H9 (cell line): Measurements from ENCODE around the gene CADPS. TPM values are rescaled to one million over a fixed set of nuclear protein-coding genes. Genes with fewer than 3 reads are reported as not detected.

Source experiments
- DNase-seq: peaks from one replicate; pipeline ENCODE4 v3.0.0-alpha.2; 2017
- H2AFZ ChIP-seq: one replicate; pipeline ENCODE4 v1.6.1; 2013; ENCODE audit warnings: mild to moderate bottlenecking, low read length, control low read depth, moderate library complexity
- H2AK5ac ChIP-seq: 2 replicates; pipeline ENCODE4 v1.6.1; 2013; ENCODE audit warnings: low read length, control low read depth, mixed read lengths; ENCODE audit not compliant: insufficient read length
- H2BK120ac ChIP-seq: one replicate; pipeline ENCODE4 v1.6.1; 2013; ENCODE audit warnings: low read depth, mild to moderate bottlenecking, low read length, control low read depth, inconsistent platforms; ENCODE audit not compliant: poor library complexity, severe bottlenecking
- H2BK12ac ChIP-seq: 2 replicates; pipeline ENCODE4 v1.6.1; 2013; ENCODE audit warnings: low read length, control low read depth, mixed read lengths, low read depth; ENCODE audit not compliant: insufficient read length
- H2BK15ac ChIP-seq: 2 replicates; pipeline ENCODE4 v1.6.1; 2013; ENCODE audit warnings: low read depth, low read length, control low read depth
- H2BK20ac ChIP-seq: one replicate; pipeline ENCODE4 v1.6.1; 2013; ENCODE audit warnings: low read depth, mild to moderate bottlenecking, low read length, control low read depth, inconsistent platforms; ENCODE audit not compliant: poor library complexity, severe bottlenecking
- H2BK5ac ChIP-seq: 2 replicates; pipeline ENCODE4 v1.6.1; 2013; ENCODE audit warnings: low read length, control low read depth, mixed read lengths; ENCODE audit not compliant: insufficient read length
- H3K14ac ChIP-seq: 2 replicates; pipeline ENCODE4 v1.6.1; 2013; ENCODE audit warnings: low read length, control low read depth; ENCODE audit not compliant: insufficient read depth
- H3K18ac ChIP-seq: 2 replicates; pipeline ENCODE4 v1.6.1; 2013; ENCODE audit warnings: low read depth, mild to moderate bottlenecking, mixed read lengths, low read length, control low read depth; ENCODE audit not compliant: insufficient read length
- H3K23ac ChIP-seq: 2 replicates; pipeline ENCODE4 v1.6.1; 2013; ENCODE audit warnings: low read length, control low read depth, mixed read lengths, low read depth; ENCODE audit not compliant: insufficient read length
- H3K23me2 ChIP-seq: 2 replicates; pipeline ENCODE4 v1.6.1; 2013; ENCODE audit warnings: low read depth, mild to moderate bottlenecking, mixed read lengths, low read length, control low read depth; ENCODE audit not compliant: insufficient read length, poor library complexity, severe bottlenecking
- H3K27ac ChIP-seq: 2 replicates; pipeline ENCODE4 v1.5.1; 2013; ENCODE audit warnings: low read length, control low read depth, mixed read lengths, low read depth; ENCODE audit not compliant: insufficient read length
- H3K27me3 ChIP-seq: 2 replicates; pipeline ENCODE4 v1.6.1; 2013; ENCODE audit warnings: low read length, control low read depth, inconsistent platforms; ENCODE audit not compliant: insufficient read depth
- H3K4ac ChIP-seq: 2 replicates; pipeline ENCODE4 v1.6.1; 2013; ENCODE audit warnings: low read depth, mild to moderate bottlenecking, control low read depth, inconsistent platforms, low read length, moderate library complexity
- H3K4me1 ChIP-seq: 2 replicates; pipeline ENCODE4 v1.6.1; 2013; ENCODE audit warnings: low read length, control low read depth, inconsistent platforms; ENCODE audit not compliant: insufficient read depth
- H3K4me2 ChIP-seq: 2 replicates; pipeline ENCODE4 v1.6.1; 2013; ENCODE audit warnings: low read length, control low read depth, mixed read lengths; ENCODE audit not compliant: insufficient read length, insufficient read depth
- H3K56ac ChIP-seq: 2 replicates; pipeline ENCODE4 v1.6.1; 2013; ENCODE audit warnings: low read depth, mild to moderate bottlenecking, mixed read lengths, low read length, control low read depth; ENCODE audit not compliant: insufficient read length
- H3K79me1 ChIP-seq: 2 replicates; pipeline ENCODE4 v1.6.1; 2013; ENCODE audit warnings: low read depth, mild to moderate bottlenecking, moderate library complexity, low read length, control low read depth, inconsistent platforms; ENCODE audit not compliant: insufficient read depth, poor library complexity, severe bottlenecking
- H3K79me2 ChIP-seq: 2 replicates; pipeline ENCODE4 v1.6.1; 2013; ENCODE audit warnings: low read length, control low read depth, inconsistent platforms; ENCODE audit not compliant: insufficient read depth
- H3K9ac ChIP-seq: 2 replicates; pipeline ENCODE4 v1.6.1; 2013; ENCODE audit warnings: low read length, control low read depth, mixed read lengths; ENCODE audit not compliant: insufficient read length; ENCODE audit errors: extremely low read depth
- H3K9me3 ChIP-seq: one replicate; pipeline ENCODE4 v1.6.1; 2013; ENCODE audit warnings: low read depth, low read length, inconsistent platforms; ENCODE audit not compliant: control insufficient read depth
- H3T11ph ChIP-seq: one replicate; pipeline ENCODE4 v1.6.1; 2013; ENCODE audit warnings: mild to moderate bottlenecking, low read length, control low read depth, inconsistent platforms
- H4K20me1 ChIP-seq: one replicate; pipeline ENCODE4 v1.6.1; 2013; ENCODE audit not compliant: control insufficient read depth, insufficient read length, insufficient read depth
- H4K5ac ChIP-seq: 2 replicates; pipeline ENCODE4 v1.6.1; 2013; ENCODE audit warnings: low read depth, mild to moderate bottlenecking, mixed read lengths, low read length, control low read depth; ENCODE audit not compliant: insufficient read length
- H4K8ac ChIP-seq: replicated peaks from 2 replicates; pipeline ENCODE4 v1.6.1; 2013; ENCODE audit warnings: low read length, control low read depth, mixed read lengths, low read depth; ENCODE audit not compliant: insufficient read length
- H4K91ac ChIP-seq: 2 replicates; pipeline ENCODE4 v1.6.1; 2013; ENCODE audit warnings: low read depth, mild to moderate bottlenecking, moderate library complexity, mixed read lengths, low read length, control low read depth; ENCODE audit not compliant: insufficient read length
- H3K27ac Mint-ChIP-seq, 3 experiments: 2 replicates in 2 of 3; 3 replicates in 1 of 3; pipeline ENCODE4 v1.8.0; 2020 to 2021; ENCODE audit warnings: mixed read lengths in 3 of 3, mild to moderate bottlenecking in 1 of 3, moderate library complexity in 1 of 3
- H3K27me3 Mint-ChIP-seq: 2 replicates; pipeline ENCODE4 v1.8.0; 2021; ENCODE audit warnings: low read depth, mild to moderate bottlenecking, moderate library complexity, mixed read lengths
- H3K36me3 Mint-ChIP-seq, 3 experiments: 2 replicates in 2 of 3; 3 replicates in 1 of 3; pipeline ENCODE4 v1.8.0; 2020 to 2021; ENCODE audit warnings: low read depth in 3 of 3, mixed read lengths in 3 of 3; ENCODE audit not compliant: insufficient read depth in 1 of 3
- H3K4me1 Mint-ChIP-seq, 2 experiments: 2 replicates each; pipeline ENCODE4 v1.8.0; 2020; ENCODE audit warnings: mixed read lengths in 2 of 2
- H3K4me3 Mint-ChIP-seq, 2 experiments: 2 replicates in 1 of 2; 3 replicates in 1 of 2; pipeline ENCODE4 v1.8.0; 2020 to 2021; ENCODE audit warnings: mild to moderate bottlenecking in 2 of 2, mixed read lengths in 2 of 2, moderate library complexity in 1 of 2
- H3K9me3 Mint-ChIP-seq, 2 experiments: 2 replicates in 1 of 2; 3 replicates in 1 of 2; pipeline ENCODE4 v1.8.0; 2020; ENCODE audit warnings: mild to moderate bottlenecking in 2 of 2, mixed read lengths in 2 of 2, moderate library complexity in 1 of 2
- CTCF ChIP-seq: fragments of 200-600 bp; sonication (generic); conservative IDR thresholded peaks from 3 replicates; pipeline ENCODE4 v1.8.0; 2021; ENCODE audit warnings: antibody characterized with exemption, mild to moderate bottlenecking
- WGBS: extraction: QIAGEN DNeasy Blood & Tissue Kit; methylation state at CpG from one replicate; pipeline ENCODE4 v1.1.7; 2013; ENCODE audit warnings: missing lambda C conversion rate, low lambda C conversion rate, mixed read lengths; ENCODE audit not compliant: insufficient read length; ENCODE audit errors: extremely low coverage; 5-methylcytosine and 5-hydroxymethylcytosine counted together
- total RNA-seq: library from RNA; stranded (reverse); gene quantifications from 2 replicates; pipeline ENCODE4 v1.2.1, GENCODE V29; 2021

The CADPS gene
- total RNA-seq, 1 experiment from 2014 or later = 6.6 TPM

DNA sequence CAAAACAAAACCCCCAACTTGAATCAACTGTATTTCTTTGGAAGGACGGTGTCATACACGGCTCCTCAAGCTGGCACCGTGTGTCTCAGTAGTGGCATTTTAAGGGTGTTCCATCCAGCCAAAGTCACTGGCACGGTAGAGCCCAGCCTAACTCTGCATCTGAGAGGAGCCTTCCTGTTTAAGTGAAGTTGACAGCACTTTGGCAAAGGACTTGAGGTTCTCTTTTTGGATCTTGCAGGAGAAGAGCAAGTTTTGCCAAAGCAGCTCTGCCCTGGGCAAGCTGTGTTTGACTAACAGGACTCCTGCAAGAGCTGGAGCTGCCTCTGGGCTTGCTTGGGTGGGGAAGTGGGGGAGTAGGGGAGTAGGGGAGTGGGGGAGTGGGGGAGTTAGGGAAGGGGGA is 392.3 kb downstream of the CADPS start:
- Histone ChIP-seq H2BK5ac (no peak overlapping the region), H3K18ac (no peak overlapping the region), H3K23ac (no peak overlapping the region), H4K91ac (no peak overlapping the region), H2BK20ac (no peak overlapping the region), H3K4me2 (no peak overlapping the region), H3K56ac (no peak overlapping the region), H4K20me1 (no peaks in the 10 kb centered on the region), H3K9me3 (no peaks in the 10 kb centered on the region), H4K5ac (no peak overlapping the region), H3K27ac (no peak overlapping the region), H2BK120ac (no peak overlapping the region), H3K79me2 (no peaks in the 10 kb centered on the region), H3K79me1 (no peaks in the 10 kb centered on the region), H2AK5ac (no peak overlapping the region), H2AFZ (no peak overlapping the region), H3K4ac (no peak overlapping the region), H3T11ph (no peak overlapping the region), H3K4me1 (peaks cover 8% of the 10 kb centered on the region; the same call in 1 of the 2 replicates), H4K8ac (no peak overlapping the region), H3K9ac (no peak overlapping the region), H3K27me3 (no peaks in the 10 kb centered on the region), H2BK15ac (no peak overlapping the region), H3K14ac (no peak overlapping the region), H3K23me2 (no peaks in the 10 kb centered on the region), H2BK12ac (no peak overlapping the region)
- WGBS = no CpG with 5 or more reads among the region's 4 CpGs
- H3K9me3 Mint-ChIP-seq = peaks cover 3 to 5% of the 10 kb centered on the region in 2 experiments; a peak in 4 of 5 replicates
- no peak for TF ChIP-seq CTCF
- H3K4me1 Mint-ChIP-seq = peaks cover 16 to 19% of the 10 kb centered on the region in 2 experiments
- H3K36me3 Mint-ChIP-seq = peaks cover 0 to 8% (median 2%) of the 10 kb centered on the region in 3 experiments; a peak in 3 of 7 replicates
- H3K27me3 Mint-ChIP-seq = no peaks in the 10 kb centered on the region; the same call in 1 of the 2 replicates
- H3K4me3 Mint-ChIP-seq = no peak overlapping the region
- DNase-seq = no peak
- H3K27ac Mint-ChIP-seq = no peak overlapping the region
